ENCODE results near the gene ERVMER34-1.

Gene ERVMER34-1, protein sequence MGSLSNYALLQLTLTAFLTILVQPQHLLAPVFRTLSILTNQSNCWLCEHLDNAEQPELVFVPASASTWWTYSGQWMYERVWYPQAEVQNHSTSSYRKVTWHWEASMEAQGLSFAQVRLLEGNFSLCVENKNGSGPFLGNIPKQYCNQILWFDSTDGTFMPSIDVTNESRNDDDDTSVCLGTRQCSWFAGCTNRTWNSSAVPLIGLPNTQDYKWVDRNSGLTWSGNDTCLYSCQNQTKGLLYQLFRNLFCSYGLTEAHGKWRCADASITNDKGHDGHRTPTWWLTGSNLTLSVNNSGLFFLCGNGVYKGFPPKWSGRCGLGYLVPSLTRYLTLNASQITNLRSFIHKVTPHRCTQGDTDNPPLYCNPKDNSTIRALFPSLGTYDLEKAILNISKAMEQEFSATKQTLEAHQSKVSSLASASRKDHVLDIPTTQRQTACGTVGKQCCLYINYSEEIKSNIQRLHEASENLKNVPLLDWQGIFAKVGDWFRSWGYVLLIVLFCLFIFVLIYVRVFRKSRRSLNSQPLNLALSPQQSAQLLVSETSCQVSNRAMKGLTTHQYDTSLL

DNA sequence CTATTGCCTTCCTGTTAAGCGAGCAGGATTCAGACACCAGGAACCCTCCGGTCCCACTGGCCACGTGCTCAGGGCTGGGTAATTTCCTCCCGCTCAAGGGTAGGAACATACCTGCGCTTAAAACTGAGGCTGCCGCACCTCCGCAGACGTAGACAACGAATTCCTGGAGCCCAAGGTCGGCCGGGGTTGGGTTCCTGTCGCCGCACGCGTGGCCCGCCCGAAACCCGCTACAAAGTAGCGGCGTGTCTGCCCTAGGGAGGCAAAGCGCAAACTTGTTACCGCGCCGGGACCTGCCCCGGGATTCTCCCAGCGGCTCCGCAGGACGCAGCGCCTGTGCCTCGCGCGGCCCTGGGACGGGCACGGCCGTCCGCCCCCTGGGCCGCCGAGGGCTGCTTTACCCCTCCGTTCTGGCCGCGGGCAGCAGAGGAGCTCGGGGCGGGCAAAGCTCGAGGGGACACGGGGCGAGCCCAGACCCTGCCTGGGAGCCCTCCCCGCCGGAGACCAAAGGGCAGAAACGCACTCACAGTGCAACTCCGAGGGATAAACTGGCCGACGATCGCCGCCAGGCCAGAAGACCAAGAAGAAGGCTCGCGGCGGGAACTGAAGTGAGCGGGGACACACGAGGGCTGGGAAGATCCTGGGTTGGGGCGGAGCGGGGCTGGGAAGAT is at the start of gene ERVMER34-1:
Gene ERVMER34-1 (minus strand): TSS at position 607 of the 668 bp plus-strand sequence. CDS start 5,905 bp downstream, outside the sequence.
- DNase-seq: no peak

DNA sequence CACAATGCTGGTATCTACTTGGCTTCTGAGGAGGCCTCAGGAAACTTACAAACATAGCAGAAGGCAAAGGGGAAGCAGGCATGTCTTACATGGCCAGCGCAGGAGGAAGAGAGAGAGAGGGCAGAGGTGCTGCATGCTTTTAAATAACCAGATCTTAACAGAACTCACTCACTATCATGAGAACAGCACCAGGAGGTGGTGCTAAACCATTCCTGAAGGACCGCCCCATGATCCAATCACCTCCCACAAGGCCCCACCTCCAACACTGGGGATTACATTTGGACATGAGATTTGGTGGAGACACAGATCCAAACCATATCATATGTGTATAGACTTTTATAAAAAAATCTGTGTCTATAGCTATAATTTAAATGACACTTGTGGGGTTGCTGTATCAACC is 48.6 kb upstream of the ERVMER34-1 start:
- DNase-seq: no peak

DNA sequence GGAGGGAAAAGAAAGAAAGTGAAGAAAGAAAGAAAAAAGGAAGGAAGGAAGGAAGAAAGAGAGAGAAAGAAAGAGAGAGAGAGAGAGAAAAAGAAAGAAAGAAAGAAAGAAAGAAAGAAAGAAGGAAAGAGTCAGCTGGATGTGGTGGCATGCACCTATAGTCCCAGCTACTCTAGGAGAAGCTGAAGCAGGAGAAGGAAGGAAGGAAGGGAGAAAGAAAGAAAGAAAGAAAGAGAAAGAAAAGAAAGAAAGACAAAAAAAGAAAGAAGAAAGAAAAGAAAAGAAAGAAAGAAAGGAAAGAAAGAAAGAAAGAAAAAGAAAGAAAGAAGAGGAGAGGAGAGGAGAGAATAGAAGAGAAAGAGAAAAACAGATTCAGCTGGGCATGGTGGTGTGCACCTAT is 44.3 kb upstream of the ERVMER34-1 start:
- DNase-seq: no peak

DNA sequence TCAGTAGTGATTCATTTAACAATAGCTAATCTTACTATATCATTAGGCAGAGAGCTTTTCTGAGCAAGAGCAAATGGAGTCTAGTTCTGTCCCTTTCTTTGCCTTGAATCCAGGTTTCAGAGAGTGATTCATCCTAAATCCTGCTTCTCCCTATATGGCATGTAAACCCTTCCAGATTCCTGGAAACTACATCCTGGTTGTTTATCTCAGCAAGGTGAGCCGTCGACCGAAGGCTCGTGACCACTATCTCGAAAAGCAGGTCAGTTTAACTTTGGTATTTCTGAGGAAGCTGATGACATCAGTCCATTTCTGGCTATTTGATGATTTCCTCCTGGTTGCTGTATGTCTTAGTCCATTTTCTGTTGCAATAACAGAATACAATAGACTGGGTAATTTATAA is 40.7 kb upstream of the ERVMER34-1 start:
- no peak for DNase-seq

DNA sequence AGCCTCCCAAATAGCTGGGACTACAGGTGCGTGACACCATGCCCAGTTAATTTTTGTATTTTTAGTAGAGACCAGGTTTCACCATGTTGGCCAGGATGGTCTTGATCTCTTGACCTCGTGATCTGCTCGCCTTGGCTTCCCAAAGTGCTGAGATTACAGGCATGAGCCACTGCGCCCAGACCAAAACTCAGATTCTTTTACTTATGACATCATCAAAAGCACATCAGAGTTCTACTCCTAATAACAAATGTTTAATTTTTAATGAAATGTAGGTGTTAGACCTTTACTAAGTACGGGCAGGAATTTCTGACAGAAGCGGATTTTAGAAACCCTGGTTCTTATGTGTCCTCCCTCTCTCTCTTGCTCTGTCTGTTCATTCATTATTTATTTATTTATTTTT is 38.5 kb upstream of the ERVMER34-1 start:
- no peak for DNase-seq

DNA sequence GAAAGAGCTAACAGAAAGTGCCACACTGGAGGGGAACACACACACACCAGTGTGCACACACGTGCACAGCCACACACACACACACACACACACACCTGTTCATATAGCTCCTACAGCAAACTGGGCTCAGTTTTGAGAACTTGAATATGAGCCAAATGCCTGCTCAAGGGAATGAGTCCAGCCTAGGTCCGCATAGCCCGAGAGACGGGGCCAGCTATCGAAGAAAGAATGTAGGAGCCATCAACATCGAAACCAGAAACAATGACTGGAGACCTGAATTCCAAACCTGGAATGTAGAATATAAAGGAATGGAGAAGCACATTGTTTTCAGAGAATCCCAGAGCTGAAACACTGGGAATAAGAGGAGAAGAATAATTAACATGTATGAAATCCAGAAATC is 37.6 kb upstream of the ERVMER34-1 start:
- DNase-seq: no peak

DNA sequence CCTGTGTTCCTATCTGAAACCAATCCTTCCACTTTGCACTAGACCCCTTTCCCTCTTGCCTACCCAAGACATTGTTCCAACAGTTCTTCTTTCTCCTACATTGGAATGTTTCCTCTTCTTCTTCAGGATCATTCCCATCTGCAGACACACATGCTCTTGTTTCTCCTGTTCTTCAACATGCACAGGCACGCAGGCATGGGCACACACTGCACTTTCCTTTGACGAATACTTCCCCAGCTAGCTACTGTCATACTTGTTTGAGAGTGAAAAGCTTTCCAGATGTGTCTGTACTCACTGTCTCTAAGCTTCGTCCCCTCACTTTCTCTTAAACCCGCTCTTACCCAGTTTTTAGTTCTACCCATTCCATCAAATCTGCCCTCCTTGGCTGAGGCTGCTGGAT is 31.8 kb upstream of the ERVMER34-1 start:
- no peak for DNase-seq

DNA sequence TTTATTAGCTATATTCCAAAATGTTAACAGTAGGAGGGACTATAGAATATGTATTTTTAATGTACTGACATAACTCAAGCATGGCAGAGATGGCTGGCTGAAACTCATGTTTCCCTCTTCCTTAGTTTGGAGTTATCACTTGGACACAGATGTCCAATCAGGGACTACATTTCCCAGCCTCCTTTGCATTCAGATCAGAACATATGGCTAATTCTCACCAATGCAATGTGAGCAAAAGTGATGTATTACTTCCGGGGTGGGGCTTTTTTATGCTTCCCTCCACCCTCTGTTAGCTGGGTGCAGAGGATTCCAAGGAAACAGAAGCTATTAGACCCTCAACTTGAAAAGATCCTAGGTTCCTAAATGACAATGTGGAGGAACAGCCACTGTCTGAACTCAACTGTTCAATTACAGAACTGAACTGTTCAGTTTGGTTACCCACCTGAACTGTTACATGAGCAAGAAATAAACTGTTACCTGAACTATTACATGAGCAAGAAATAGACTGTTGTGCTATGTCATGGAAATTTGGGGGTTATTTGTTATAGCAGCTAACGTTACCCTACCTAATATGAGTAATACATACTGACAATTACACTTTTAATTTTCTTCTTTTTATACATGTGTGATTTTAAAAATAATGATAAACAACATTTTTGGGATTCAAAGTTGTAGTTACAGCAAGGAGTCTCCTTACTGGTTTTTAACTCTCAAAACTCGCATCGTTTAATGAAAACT is 29.6 kb upstream of the ERVMER34-1 start:
- DNase-seq: no peak

DNA sequence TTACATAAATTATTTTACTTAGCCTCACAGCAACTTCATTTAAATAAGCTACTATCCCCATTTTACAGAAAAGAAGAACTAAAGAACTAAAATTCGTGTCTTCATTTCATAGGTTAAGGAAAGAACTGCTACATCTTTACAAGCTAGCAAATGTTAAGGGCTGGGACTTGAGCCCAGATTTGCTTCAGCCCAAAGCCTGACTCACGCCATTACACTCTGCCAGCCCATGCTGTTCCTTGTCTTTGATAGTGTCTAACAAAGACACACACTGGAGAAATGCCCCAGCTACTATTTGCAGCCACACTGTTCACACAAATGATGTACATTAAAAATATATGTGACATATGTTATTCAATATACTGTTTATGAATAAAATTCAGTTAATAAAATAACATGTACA is 29.0 kb upstream of the ERVMER34-1 start:
- no peak for DNase-seq

DNA sequence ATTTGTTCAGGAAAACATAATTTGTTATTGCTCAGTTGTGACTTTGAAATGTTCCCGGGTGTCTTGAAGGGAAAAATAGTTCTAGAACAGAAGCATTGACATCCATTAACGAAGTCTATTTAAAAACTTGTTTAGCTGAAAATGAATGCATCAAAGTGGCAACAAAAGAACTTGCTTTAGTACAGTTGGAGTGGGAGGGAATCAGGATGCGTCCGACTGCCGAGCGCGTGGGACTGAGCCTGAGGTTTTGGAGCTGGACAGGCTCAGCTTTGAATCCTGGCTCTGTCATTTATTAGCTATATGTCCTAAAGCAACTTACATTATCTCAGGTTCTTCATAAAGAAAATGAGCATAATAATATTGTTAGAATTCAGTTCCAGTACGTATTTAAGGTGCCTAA is 9.0 kb upstream of the ERVMER34-1 start:
- no peak for DNase-seq

DNA sequence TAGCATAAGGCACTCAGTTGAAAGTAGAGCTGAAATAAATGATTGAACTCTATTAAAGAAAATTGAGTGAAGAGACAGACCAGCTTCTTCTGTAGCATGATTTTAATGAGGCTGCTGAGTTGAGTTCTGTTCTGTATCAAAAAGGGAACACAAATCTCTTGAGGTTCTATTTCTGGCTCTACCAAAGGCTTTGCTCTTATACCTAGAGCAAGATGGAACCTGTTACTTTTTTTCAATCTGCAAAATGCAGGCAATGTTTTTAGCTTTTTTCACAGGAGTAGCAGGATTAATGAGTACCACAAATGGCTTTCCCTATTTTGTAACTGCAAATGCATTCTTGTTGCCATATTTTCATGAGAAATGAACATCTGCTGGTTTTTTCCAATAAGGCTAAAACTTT is 4.2 kb upstream of the ERVMER34-1 start:
- DNase-seq: no peak

DNA sequence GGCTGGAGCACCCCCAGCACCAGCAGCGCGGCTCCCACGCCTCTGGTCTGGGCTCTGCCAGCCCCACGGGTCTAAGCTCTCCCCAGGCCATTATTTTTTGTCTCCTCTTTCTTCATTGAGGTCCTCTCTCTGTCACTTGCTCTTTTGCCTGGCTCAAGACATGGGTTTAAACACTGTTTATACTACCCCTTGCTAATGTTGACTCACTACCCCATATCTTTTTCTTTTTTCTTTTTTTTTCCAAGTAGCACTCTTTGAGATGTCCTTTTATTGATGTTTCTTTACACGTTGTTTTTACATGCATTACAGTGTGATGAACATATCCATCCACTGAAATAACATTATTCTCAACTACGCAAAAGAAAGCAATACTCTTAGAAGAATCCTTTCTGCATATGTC is 1.7 kb upstream of the ERVMER34-1 start:
- no peak for DNase-seq

DNA sequence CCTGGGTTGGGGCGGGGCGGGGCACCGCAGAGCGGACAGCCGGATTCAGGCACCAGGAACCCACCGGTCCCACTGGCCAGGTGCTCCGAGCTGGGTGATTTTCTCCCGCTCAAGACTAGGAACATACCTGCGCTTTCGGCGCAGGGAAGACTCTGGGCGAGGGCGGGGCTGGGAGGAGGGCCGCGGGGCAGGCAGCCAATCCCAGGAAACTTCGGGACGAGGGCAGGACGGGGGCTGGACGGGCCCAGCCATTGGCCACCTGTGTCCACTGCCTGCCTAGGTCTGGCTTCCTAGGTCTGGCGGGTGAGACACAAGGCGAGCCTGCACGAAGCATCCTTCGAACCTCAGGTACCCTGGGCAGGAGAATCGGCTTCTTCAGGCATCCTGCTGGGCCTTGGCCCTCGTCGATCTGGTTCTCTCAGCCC is 274 bp upstream of the ERVMER34-1 start:
- DNase-seq: no peak

DNA sequence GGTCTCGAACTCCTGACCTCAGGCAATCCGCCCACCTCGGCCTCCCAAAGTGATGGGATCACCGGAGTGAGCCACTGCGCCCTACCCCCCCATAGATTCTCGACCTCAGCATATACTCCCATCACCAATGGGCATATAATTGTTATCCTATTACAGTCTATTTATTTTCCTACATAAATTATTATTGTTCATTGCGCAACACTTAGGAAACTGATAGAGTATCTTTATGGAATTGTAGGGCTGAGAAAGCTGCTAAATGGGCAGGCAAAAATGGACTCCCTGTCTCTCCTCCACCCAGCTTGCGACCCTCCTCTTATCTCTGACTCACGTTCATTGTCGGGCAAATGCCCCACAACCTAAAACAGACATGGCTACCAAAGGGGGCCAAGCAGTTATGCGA is 1.0 kb downstream of the ERVMER34-1 start:
- DNase-seq: no peak

DNA sequence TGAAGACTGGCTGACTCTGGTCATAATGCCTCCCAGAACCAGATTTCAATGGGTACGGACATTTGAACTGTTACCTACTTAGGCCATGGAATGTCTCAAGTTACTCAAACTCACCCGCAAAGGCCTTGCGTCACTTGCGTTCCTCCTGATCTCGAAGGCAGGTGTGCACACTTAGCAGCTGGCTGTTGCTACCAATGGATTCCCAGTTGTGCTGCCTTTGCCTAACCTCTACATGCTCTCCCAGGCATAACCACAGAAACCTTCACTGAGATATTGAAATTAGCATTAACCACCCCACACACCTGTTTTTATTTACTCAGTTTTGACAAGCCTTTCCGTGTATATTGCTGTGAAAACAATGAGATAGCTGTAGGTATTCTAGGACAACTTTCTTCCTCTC is 2.8 kb downstream of the ERVMER34-1 start:
- no peak for DNase-seq

DNA sequence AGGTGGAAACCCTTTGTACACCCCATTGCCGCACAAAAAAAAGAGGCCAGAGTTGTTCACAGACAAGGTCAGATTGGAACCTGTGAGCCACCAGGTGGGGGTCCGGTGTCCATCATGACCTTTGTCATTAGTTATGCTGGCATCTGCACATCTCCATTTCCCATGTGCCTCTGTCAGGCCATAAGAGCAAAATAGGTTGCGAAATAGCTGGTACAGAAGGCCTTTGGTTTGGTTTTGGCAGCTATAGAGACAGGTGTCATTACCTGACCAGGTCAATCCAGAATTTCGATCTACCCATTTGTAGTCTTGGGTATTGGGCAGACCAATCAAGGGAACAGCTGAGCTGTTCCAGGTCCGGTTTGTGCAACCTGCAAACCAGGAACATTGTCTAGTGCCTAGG is 6.6 kb downstream of the ERVMER34-1 start:
- DNase-seq: no peak

DNA sequence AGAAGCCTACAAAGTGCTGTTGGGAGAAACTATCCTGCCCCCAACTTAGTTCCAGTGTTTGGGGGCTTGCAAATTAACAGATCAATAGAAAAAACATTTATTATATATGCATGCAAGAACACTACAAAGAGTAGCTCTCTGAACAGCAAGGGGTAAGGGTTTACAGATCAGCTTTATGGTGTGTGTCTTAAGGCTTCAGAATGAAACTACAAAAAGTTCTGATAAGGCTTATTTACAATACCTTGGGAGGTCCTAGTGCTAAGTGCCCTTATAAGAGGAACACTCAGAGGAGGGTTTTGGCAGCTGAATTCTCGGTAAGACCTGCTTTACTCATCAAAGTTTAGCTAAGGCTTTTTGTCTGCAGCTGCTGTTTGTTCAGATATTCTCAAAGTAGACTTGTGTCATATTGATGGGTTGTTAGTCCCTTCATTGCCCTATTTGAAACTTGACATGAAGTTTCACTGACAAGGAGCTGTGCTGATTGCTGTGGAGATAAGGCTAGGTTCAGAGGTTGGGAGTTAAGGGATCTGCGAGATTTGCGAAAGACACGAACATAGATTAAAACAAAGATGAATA is 7.7 kb downstream of the ERVMER34-1 start:
- DNase-seq: no peak

DNA sequence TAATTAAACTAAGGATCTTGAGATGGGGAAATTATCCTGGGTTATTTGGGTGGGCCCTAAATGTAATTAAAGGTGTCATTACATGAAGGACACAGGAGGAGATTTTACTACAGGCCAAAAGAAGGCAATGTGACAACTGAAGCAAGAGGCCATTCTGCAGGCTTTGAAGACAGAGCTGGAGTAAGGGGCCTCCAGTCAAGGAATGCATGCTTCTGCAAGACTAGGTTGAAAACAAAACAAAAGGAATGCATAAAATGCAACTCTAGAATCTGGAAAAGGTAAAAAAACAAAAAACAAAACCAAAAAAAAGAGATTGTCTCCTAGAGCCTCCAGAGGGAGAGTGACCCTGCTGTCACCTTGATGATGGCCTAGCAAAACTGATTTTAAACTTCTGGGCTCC is 21.6 kb downstream of the ERVMER34-1 start:
- DNase-seq: no peak

DNA sequence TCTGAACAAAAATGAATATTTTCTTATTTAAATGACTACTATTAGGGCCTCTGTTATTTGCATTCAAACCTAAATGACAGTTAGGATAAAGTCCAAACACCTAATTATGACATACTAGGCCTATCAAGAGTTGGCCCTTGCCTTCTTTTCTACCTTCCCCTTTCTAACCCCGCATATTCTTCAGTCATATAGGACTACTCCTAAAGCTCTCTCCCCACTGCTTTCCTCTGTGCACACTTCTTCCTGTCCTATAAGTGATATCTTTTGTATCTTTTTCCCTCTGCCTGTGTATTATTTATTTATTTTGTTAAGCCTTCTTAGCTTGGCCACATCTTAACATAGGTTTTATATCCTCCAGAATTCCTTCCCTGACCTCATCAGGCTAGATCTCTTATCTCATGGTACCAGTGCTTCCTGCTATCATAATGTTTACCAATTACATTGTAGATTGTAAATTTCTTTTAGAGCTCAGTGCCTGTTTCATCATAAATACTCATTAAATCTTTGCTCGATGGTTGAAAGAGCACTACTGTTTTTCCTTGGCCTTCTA is 22.5 kb downstream of the ERVMER34-1 start:
- no peak for DNase-seq

DNA sequence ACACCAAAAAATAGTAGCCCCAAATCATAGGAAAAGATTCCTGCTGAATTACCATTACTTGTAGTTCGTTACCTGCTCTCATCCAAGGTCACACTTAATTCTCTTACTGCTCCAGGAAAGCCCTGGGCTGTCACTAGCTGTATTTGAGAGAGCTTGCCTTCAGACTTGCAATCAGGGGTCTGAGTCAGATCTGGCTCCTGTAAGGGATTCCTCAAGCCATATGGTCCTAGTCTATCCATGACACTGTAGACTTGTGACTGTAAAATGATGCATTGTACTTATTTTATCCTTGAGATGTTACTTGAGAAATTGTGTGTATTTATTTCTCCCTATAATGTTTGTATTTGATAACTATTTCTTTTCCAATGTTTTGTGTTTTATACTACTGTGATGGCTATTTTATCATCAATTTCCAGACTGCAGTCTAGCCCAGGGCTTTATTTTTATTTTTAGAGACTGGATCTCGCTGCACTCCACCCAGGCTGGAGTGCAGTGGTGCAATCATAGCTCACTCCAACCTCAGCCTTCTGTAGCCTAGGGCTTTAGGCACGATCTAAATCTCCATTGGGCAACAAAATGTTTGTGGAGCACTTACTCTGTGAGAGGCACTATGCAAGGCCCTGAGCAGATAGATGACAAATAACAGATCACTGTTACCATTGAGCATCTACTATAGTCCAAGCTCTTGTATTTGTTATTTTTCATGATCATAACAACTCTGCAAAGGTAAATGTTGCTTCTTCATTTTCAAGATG is 24.2 kb downstream of the ERVMER34-1 start:
- DNase-seq: no peak

DNA sequence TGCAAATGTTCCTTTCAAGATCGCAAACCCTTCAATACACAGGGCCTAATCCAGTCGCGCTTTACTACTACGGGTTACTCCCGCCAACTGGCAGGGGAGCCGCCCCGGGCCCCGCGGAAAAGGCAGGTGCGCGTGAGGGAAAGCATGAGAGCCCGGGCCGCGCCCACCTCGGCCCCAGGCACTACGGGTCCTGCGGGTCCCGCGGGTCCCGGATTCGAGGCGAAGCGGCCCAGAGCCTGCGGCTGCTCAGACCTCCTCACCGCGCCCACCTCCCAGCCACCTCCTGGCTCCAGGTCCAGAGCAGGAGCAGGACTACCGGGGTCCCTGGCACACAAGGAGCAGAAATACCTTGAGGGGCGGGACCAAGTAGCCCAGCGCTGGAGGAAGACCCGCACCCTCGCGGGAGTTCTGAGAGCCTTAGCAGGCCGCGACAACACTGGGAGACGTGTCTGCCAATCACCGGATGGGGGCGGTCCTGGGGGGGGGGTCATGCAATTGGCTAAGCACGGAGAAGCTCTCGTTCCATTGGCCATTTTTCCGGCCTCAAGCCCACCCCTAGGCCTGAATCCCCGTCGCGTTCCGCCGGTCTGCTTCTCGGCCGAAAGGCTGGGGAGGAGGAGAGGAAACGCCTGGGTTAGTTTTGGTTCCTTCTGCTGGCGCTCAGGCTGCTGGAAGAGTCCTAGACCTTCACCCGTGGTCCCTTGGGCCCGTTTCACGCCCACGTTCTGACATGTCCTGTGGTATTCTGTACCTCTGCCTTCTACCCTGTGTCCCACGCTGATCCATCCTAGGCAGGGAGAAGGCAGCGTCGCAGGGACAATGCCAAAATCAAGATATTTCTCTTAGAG is 29.0 kb downstream of the ERVMER34-1 start:
- DNase-seq: peak; percentile 75
